Sciatic nerve (tissue), 2 donors: Measurements from ENCODE around the gene S100A3. TPM values are rescaled to one million over a fixed set of nuclear protein-coding genes. Genes with fewer than 3 reads are reported as not detected.

ENCODE experiments used
- ATAC-seq: fragments of 200-7000 bp; cut with Tn5 transposase; one replicate; pipeline ENCODE4 v1.9.1; 2020; ENCODE audit warnings: mild to moderate bottlenecking, moderate library complexity
- DNase-seq: peaks from one replicate; pipeline ENCODE4 v3.0.0-alpha.2; 2020; ENCODE audit warnings: low spot score
- intact Hi-C: fragments of 100-400 bp; cut with DNase I; formaldehyde crosslinking; loops from one replicate; pipeline ENCODE4 v1.14.2; 2022
- total RNA-seq: library from RNA; stranded (reverse); fragmentation: NEBNext Ultra II Directional; extraction: Animal tissue kit (Norgen Biotek cat#: 25700); gene quantifications from one replicate; pipeline ENCODE4 v1.2.1, GENCODE V29; 2021
- donor health status: DM: no; HTN: no; CAD: no.
- donor health status: DM: no; HTN: no; CAD: no.

The S100A3 gene
- total RNA-seq, 1 donor from 2014 or later = not detected

- DNase-seq (no peak), ATAC-seq (no peak)
- intact Hi-C loops = no loop called here
Measured at GRCh38 chr1:153503766-153504165, 45.3 kb downstream of the S100A3 start.

GRCh38 chr1:153498746-153499145 lies 50.3 kb downstream of the S100A3 start:
- DNase-seq (no peak), ATAC-seq (no peak)
- intact Hi-C loops = no loop called here

Other genes starting within 250 kb of the S100A3 start
- gene PGLYRP3, start 236.3 kb downstream of the S100A3 start, total RNA-seq = not detected
- gene PGLYRP4, start 200.4 kb downstream of the S100A3 start, total RNA-seq = not detected
- 225 TPM for gene S100A9, start 191.4 kb downstream of the S100A3 start, total RNA-seq
- 15.3 TPM for gene S100A12, start 173.6 kb downstream of the S100A3 start, total RNA-seq
- gene S100A8, start 158.2 kb downstream of the S100A3 start, total RNA-seq = 192 TPM
- gene S100A7A, start 132.7 kb downstream of the S100A3 start, total RNA-seq = not detected
- 0.85 TPM for gene S100A7, start 88.6 kb downstream of the S100A3 start, total RNA-seq
- gene S100A6, start 13.3 kb downstream of the S100A3 start, total RNA-seq = 1,022 TPM
- gene S100A5, start 8.3 kb downstream of the S100A3 start, total RNA-seq = not detected
- gene S100A4, start 3.5 kb downstream of the S100A3 start, total RNA-seq = 258 TPM
- gene S100A2, start 16.6 kb upstream of the S100A3 start, total RNA-seq = 3.5 TPM
- gene S100A16, start 63.9 kb upstream of the S100A3 start, total RNA-seq = 58.4 TPM
- gene S100A14, start 67.1 kb upstream of the S100A3 start, total RNA-seq = 0.49 TPM
- 112 TPM for gene S100A13, start 78.2 kb upstream of the S100A3 start, total RNA-seq
- 99.7 TPM for gene S100A1, start 79.2 kb upstream of the S100A3 start, total RNA-seq
- gene CHTOP, start 84.8 kb upstream of the S100A3 start, total RNA-seq = 66.3 TPM
- 30.2 TPM for gene SNAPIN, start 109.4 kb upstream of the S100A3 start, total RNA-seq
- gene ILF2, start 121.7 kb upstream of the S100A3 start, total RNA-seq = 73.5 TPM
- gene NPR1, start 129.4 kb upstream of the S100A3 start, total RNA-seq = 34.1 TPM
- gene INTS3, start 178.8 kb upstream of the S100A3 start, total RNA-seq = 72.4 TPM
- gene SLC27A3, start 226.1 kb upstream of the S100A3 start, total RNA-seq = 38.0 TPM